Natural killer cell (primary cell): Measurements from ENCODE around the gene GPR17. TPM values are rescaled to one million over a fixed set of nuclear protein-coding genes. Genes with fewer than 3 reads are reported as not detected.

ENCODE experiments used
- ATAC-seq, 3 donors: fragments of 150-1000 bp in 2 of 3; fragments of 200-7000 bp in 1 of 3; cut with Tn5 transposase; 1 replicate in 1 of 3; 2 replicates in 2 of 3; pipeline ENCODE4 v1.10.0; 2021; ENCODE audit warnings: mild to moderate bottlenecking in 2 of 3, moderate library complexity in 2 of 3
- DNase-seq, 2 donors: peaks; one replicate each; pipeline versions ENCODE4 v3.0.0 to v3.0.0-alpha.2; 2013 to 2021; ENCODE audit warnings: mixed read lengths in 1 of 2
- H3K27ac ChIP-seq: one replicate; pipeline ENCODE4 v1.5.1; 2013; ENCODE audit warnings: mild to moderate bottlenecking, low read length
- H3K27me3 ChIP-seq: one replicate; pipeline ENCODE4 v1.6.1; 2013; ENCODE audit warnings: low read length; ENCODE audit not compliant: control insufficient read depth, insufficient read depth
- H3K36me3 ChIP-seq: one replicate; pipeline ENCODE4 v1.6.1; 2013; ENCODE audit warnings: low read length; ENCODE audit not compliant: control insufficient read depth, insufficient read depth
- H3K4me1 ChIP-seq: one replicate; pipeline ENCODE4 v1.6.1; 2013; ENCODE audit warnings: low read length; ENCODE audit not compliant: control insufficient read depth, insufficient read depth
- H3K4me3 ChIP-seq: one replicate; pipeline ENCODE4 v1.5.1; 2013; ENCODE audit warnings: low read length
- H3K9me3 ChIP-seq: one replicate; pipeline ENCODE4 v1.6.1; 2013; ENCODE audit warnings: low read length; ENCODE audit not compliant: control insufficient read depth, insufficient read depth
- H3K27ac Mint-ChIP-seq, 2 donors: one replicate each; pipeline ENCODE4 v1.8.0; 2022; ENCODE audit warnings: mild to moderate bottlenecking in 2 of 2, mixed read lengths in 2 of 2, moderate library complexity in 1 of 2
- H3K27me3 Mint-ChIP-seq, 2 donors: one replicate each; pipeline ENCODE4 v1.8.0; 2022; ENCODE audit warnings: low read depth in 2 of 2, mixed read lengths in 2 of 2
- H3K36me3 Mint-ChIP-seq: one replicate; pipeline ENCODE4 v1.8.0; 2022; ENCODE audit warnings: mixed read lengths
- H3K4me1 Mint-ChIP-seq, 2 donors: one replicate each; pipeline ENCODE4 v1.8.0; 2022; ENCODE audit warnings: mixed read lengths in 2 of 2
- H3K4me3 Mint-ChIP-seq: one replicate; pipeline ENCODE4 v1.8.0; 2022; ENCODE audit warnings: mild to moderate bottlenecking, moderate library complexity, mixed read lengths
- H3K9me3 Mint-ChIP-seq, 2 donors: one replicate each; pipeline ENCODE4 v1.8.0; 2022; ENCODE audit warnings: mixed read lengths in 2 of 2
- CTCF ChIP-seq: fragments of 200-600 bp; IDR thresholded peaks from one replicate; pipeline ENCODE4 v1.8.0; 2022; ENCODE audit warnings: antibody characterized with exemption
- WGBS: methylation state at CpG from one replicate; pipeline ENCODE4 v1.1.7; 2013; ENCODE audit warnings: missing lambda C conversion rate; ENCODE audit not compliant: insufficient coverage; 5-methylcytosine and 5-hydroxymethylcytosine counted together
- intact Hi-C: fragments of 100-400 bp; cut with micrococcal nuclease; formaldehyde crosslinking; loops from one replicate; pipeline ENCODE4 v1.14.2; 2022
- total RNA-seq, 4 donors: library from RNA; stranded (reverse); fragments of 120-200 nt in 1 of 4; gene quantifications; one replicate each; pipeline versions ENCODE4 v1.2.3 to v1.2.4, GENCODE V29; 2013 to 2022

Gene GPR17
- total RNA-seq, 3 donors from 2014 or later (not counting 1 experiment from before 2014, with no cell fraction given) = not detected

GRCh38 chr2:127641133-127641532 lies 4.8 kb upstream of the GPR17 start:
- no peak overlapping the region for H3K27ac ChIP-seq
- Mint-ChIP-seq H3K9me3 (no peaks in the 10 kb centered on the region), H3K27me3 (no peaks in the 10 kb centered on the region), H3K36me3 (no peaks in the 10 kb centered on the region), H3K4me3 (no peak overlapping the region), H3K4me1 (peaks cover 0 to 5% of the 10 kb centered on the region in 2 donors), H3K27ac (no peak overlapping the region)
- H3K27me3 ChIP-seq = no peaks in the 10 kb centered on the region
- H3K4me3 ChIP-seq = no peak overlapping the region
- no peak for ATAC-seq
- intact Hi-C loops = no loop called here
- H3K4me1 ChIP-seq = peaks cover 57% of the 10 kb centered on the region
- DNase-seq = peak in 1 of 2 donors; percentile 28
- 80% methylated on average over 6 of the region's 6 CpGs for WGBS
- no peaks in the 10 kb centered on the region for H3K9me3 ChIP-seq
- no peak for TF ChIP-seq CTCF
- no peaks in the 10 kb centered on the region for H3K36me3 ChIP-seq

- Mint-ChIP-seq H3K9me3 (no peaks in the 10 kb centered on the region), H3K4me3 (no peak overlapping the region), H3K36me3 (no peaks in the 10 kb centered on the region), H3K27me3 (no peaks in the 10 kb centered on the region), H3K27ac (no peak overlapping the region), H3K4me1 (peaks cover 0 to 10% of the 10 kb centered on the region in 2 donors)
- intact Hi-C loops = no loop called here
- DNase-seq (peak in 1 of 2 donors; percentile 77), ATAC-seq (peak in 1 of 3 donors; percentile 55)
- TF ChIP-seq CTCF = no peak
- no peaks in the 10 kb centered on the region for H3K9me3 ChIP-seq
- H3K27ac ChIP-seq = no peak overlapping the region
- no peaks in the 10 kb centered on the region for H3K36me3 ChIP-seq
- 35% methylated on average over 24 of the region's 25 CpGs for WGBS
- peaks cover 55% of the 10 kb centered on the region for H3K4me1 ChIP-seq
- no peak overlapping the region for H3K4me3 ChIP-seq
- no peaks in the 10 kb centered on the region for H3K27me3 ChIP-seq
Observed at GRCh38 chr2:127641846-127642507, 4.0 kb upstream of the GPR17 start.

- H3K36me3 Mint-ChIP-seq = no peaks in the 10 kb centered on the region
- no peak overlapping the region for H3K27ac ChIP-seq
- H3K27me3 ChIP-seq = no peaks in the 10 kb centered on the region
- no peaks in the 10 kb centered on the region for H3K36me3 ChIP-seq
- DNase-seq (no peak), ATAC-seq (no peak)
- no peak overlapping the region for H3K27ac Mint-ChIP-seq
- no peak overlapping the region for H3K4me3 Mint-ChIP-seq
- no peak overlapping the region for H3K4me3 ChIP-seq
- H3K27me3 Mint-ChIP-seq = no peaks in the 10 kb centered on the region
- peaks cover 46% of the 10 kb centered on the region for H3K4me1 ChIP-seq
- no peaks in the 10 kb centered on the region for H3K9me3 Mint-ChIP-seq
- 85% methylated on average over 17 of the region's 17 CpGs for WGBS
- intact Hi-C loops = no loop called here
- peaks cover 0 to 9% of the 10 kb centered on the region in 2 donors for H3K4me1 Mint-ChIP-seq
- H3K9me3 ChIP-seq = no peaks in the 10 kb centered on the region
- TF ChIP-seq CTCF = no peak
Observed at GRCh38 chr2:127642706-127643438, 3.1 kb upstream of the GPR17 start.
